Skin of body (tissue), 2 donors: ENCODE results near the gene SLC2A5. TPM values are rescaled to one million over a fixed set of nuclear protein-coding genes. Genes with fewer than 3 reads are reported as not detected.

ENCODE experiments used
- DNase-seq: peaks from one replicate; lab custom pipeline; 2025; lab: John Stamatoyannopoulos, UW
- total RNA-seq: library from RNA; depleted of rRNA; stranded (reverse); fragments of >200 nt; gene quantifications from one replicate; pipeline ENCODE4 v1.2.3, GENCODE V29; 2014

Gene SLC2A5
- total RNA-seq, 1 donor from 2014 or later, result 9.1 TPM

- no peak for DNase-seq
Measured at GRCh38 chr1:9065213-9065751, 4.2 kb downstream of the SLC2A5 start.

DNA sequence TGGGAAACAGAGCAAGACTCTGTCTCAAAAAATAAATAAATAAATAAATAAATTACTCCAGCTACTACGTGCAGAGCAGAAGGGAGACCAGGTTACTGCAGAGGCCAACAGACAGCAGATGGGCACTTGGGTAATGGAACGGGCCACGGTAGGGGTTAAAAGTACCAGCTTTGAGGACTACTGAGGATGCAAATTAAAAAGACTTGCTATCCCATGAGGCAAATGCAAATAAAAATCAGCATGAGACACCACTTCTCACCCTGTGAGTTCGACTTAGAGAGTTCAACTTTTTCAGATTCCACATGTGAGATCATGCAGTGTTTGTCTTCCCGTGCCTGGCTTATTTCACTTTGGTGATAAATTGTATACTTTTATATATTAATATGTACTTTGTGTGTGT lies 6.6 kb downstream of the SLC2A5 start:
- DNase-seq, result no peak

DNA sequence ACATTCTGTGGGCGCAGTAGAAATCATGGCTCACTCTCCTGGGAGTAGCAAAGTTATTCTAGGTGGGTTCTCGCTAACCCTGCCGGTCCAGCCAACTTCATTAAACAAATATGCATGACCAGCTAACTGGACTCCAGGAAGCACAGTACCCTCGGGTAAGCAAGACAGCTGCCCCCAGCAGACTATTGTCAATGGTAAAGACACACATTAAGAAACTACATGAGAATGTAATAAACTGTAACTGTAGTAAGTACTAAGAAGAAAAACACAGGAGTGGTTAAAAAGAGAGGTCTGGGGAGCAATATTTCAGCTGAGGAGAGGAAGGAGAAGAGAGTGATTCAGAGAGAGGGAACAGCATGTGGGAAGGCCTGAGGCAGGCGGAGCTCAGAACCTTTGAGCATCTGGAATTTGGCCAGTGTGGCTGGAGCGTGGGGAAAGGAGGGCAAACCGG lies 7.4 kb downstream of the SLC2A5 start:
- no peak for DNase-seq

- DNase-seq, result no peak
Measured at GRCh38 chr1:9061252-9061960, 8.0 kb downstream of the SLC2A5 start.

GRCh38 chr1:9059891-9060744 lies 9.3 kb downstream of the SLC2A5 start:
- no peak for DNase-seq

DNA sequence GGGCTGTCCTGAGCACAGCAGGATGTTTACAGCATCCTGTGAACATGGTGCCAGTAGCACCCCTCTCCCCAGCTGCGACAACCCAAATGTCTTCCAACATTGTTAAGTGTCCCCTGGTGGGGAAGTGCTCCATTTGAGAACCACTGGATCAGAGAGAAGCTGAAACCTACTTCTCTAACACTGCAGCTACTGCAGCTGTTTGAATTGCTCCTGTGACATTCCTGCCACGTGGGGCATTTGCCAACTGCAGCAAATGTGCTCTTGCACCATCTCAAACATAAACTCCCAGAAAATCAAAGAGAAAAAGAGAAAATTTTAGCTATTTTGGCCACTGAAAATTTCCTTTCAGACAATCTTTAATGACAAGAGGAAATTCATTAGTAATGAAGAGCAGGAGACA lies 11.0 kb downstream of the SLC2A5 start:
- DNase-seq, result no peak

GRCh38 chr1:9057851-9058250 lies 11.6 kb downstream of the SLC2A5 start:
- no peak for DNase-seq

DNA sequence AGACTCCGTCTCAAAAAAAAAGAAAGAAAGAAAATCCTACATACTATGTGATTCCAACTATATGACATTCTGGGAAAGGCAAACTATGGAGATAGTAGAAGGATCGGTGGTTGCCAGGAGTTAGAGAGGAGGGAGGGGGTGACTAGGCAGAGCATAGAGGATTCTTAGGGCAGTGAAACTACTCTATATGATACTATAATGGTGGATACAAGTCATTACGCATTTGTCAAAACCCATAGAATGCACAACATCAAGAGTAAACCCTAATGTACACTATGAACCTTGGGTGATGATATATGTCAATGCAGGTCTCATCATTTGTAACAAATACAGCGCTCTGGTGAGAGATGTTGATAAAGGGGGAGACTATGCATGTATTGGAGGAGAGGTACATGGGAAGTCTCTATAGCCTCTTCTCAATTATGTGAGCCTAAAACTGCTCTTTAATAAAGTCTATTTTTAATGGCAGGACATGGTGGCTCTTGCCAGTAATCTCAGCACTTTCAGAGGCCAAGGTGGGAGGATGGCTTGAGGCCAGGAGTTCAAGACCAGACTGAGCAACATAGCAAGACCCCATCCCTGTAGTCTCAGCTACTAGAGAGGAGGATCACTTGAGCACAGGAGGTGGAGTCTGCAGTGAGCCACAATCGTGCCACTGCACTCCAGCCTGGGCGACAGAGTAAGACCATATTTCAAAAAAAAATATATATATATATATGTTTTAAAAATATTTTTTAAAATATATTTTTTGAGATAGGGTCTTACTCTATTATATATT lies 17.0 kb downstream of the SLC2A5 start:
- DNase-seq, result no peak

DNA sequence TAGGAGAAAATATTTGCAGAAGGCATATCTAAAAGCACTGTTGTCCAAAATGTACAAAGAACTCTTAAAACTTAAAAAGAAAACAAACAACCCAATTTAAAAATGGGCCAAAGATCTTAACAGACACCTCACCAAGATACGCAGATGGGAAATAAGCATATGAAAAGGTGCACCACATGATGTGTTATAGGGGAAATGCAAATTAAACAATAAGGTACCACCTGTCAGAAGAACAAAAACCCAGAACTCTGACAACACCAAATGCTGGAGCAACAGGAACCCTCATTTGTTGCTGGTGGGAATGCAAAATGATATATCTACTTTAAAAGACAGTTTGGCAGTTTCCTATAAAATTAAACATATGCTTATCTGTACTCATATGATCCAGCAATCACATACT lies 18.1 kb downstream of the SLC2A5 start:
- DNase-seq, result no peak

DNA sequence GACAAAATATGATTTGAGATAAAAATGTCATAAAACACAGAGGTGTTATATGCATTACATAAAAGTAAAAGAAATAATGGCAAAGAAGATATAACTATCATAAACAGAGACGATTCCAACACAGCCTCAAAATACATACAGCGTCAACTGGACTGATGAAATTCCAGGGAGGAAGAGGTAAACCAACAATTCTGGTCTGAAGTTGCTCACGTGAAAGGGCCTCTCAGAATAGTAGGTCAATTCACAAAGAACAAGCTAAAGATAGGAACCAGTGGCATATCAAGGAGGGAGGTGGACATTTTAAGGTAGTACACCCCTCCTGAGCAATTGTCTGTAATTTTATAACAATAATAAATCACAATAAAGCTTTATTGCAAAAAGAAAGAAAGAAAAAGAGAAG lies 18.6 kb downstream of the SLC2A5 start:
- DNase-seq, result no peak

DNA sequence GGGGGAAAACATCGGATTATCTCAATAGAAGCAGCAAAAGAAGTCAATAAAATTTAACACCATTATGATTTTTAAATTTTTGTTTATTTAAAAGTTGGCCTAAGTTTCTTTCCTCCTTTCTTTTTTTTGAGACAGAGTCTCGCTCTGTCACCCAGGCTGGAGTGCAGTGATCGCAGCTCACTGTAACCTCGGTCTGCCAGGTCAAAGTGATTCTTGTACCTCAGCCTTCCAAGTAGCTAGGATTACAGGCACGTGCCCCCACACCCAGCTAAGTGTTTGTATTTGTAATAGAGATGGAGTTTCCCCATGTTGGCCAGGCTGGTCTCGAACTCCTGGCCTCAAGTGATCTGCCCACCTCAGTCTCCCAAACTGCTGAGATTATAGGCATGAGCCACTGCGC lies 20.9 kb downstream of the SLC2A5 start:
- DNase-seq, result no peak

GRCh38 chr1:9047019-9047418 lies 22.4 kb downstream of the SLC2A5 start:
- DNase-seq, result no peak

DNA sequence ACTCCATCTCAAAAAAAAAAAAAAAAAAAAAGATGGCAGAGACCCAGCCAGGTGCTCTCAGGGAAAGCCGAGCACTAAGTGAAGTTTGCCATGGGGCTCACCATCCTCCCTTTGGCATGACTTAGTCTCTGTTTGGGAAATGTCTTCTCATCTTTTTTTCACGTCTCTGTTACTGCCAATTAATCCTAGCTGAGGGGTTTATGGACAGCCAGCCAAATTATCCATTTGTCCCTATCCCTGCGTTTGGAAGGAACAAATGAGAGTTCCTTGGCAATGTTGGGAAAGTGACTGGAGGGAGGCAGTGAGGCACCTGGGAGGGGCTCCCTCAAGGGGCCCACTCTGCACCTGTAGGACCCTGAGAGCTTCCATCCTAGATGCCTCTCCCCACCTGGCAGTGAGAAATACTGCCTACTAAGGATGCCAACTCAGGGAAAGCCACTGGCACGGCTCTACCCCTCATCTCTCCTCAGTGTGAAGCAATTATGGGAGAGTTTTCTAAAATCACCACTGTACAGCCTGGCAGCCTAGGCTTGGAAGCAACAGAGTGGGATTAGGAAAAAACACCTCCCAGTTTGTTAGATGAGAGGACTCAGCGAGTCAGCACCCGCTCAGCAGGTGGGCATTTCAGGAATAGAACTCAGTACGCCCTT lies 23.4 kb downstream of the SLC2A5 start:
- no peak for DNase-seq

DNA sequence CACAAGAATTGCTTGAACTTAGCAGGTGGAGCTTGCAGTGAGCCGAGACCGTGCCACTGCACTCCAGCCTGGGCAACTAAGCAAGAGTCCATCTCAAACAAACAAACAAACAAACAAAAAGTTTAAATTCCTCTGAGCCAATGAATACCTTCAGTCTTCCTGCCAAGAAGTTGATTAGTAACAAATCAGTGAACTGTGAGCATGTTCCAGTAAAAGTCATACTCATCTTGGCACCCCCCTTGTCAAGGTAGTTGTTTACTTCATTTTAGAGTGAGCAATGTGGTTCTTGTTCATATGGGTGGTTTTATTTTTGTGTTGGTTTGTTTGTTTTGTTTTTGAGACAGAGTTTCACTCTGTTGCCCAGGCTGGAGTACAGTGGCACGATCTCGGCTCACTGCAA lies 25.2 kb downstream of the SLC2A5 start:
- no peak for DNase-seq

DNA sequence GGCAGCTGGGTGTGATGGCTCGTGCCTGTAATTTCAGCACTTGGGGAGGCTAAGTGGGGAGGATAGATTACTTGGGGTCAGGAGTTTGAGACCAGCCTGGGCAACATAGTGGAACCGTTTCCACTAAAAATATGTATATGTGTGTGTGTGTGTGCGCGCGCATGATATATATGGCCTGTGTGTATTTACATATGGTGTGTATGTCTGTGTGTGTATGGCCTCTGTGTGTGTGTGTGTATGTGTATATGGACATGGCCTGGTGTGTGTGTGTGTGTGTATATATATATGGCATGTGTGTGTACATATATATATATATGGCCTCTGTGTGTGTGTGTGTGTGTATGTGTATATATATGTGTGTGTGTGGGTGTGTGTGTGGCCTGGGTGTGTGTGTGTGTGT lies 27.2 kb downstream of the SLC2A5 start:
- no peak for DNase-seq

GRCh38 chr1:9041116-9041779 lies 28.2 kb downstream of the SLC2A5 start:
- no peak for DNase-seq

DNA sequence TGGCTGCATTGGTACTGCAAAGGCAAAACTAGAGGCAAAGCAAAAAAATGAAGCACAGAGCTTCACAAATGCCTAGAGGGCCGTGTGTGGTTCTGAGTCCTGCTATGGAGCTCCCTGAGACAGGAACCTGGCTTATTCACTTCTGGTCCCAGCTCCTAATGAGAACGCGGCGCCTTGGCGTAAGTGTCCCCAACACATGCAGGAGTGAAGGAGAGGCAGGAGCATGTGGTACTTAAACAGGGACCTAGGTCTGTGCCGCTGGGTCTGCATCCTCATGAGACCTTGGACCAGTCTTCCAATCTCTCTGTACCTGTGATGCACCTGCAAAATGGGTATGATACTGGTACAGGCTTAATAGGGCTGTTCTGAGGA lies 28.8 kb downstream of the SLC2A5 start:
- no peak for DNase-seq

DNA sequence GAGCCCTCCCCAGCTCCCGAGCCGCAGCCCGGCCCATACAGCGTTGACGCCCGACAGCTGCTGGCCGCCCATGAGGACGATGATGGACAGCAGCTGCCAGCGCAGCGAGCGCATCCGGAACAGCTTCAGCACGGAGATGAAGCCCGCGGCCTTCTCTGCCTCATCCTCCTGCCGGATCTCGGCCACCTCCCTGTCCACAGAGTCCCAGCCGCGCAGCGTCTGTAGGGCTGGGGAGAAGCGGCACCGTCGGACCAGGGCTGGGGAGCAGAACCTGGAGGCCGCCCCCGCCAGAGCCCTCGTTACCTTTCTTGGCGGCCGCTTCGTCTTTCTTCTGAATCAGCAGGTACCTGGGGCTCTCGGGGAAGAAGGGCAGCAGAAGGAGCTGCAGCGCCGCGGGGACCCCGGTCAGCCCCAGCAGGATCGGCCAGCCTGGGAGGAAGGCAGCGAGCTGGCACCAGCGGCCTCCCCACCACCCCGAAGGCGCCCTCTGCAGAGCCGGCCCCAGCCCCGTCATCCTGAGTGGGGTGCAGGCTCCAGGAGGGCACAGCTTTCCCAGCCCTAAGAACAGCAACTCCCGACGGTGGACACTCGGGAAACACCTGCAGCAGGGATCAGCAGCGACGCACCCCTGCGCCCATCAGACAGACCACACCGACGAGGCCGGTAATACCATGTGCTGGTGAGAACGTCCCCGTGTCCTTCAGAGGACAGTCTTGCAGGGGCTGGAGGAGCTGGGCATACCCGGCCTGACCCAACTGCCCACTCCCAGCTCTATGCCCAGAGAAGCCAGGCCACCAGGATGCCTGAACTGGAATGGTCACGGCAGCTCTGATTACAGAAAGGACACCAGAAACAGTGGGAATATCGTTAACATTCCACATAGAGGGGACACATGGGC lies 29.4 kb downstream of the SLC2A5 start:
- DNase-seq, result no peak

GRCh38 chr1:9038881-9039760 lies 30.3 kb downstream of the SLC2A5 start:
- DNase-seq, result no peak
